NB4 (cell line): Measurements from ENCODE around the gene LEUTX.
"Not testable (repeated sequence)": the region's sequence is repeated elsewhere in the genome, so short reads cannot be mapped to it uniquely, and the experiment has no call there.

Experiments
- DNase-seq: peaks from one replicate; pipeline ENCODE4 v3.0.0; 2010; ENCODE audit warnings: low read depth
- H3K4me3 ChIP-seq: one replicate; pipeline ENCODE4 v1.5.1; 2011; ENCODE audit warnings: mild to moderate bottlenecking, low read depth, low read length, moderate library complexity
- MAX ChIP-seq: IDR thresholded peaks from 2 replicates; pipeline ENCODE4 v1.6.1; 2011; ENCODE audit warnings: low read depth, low read length
- MYC ChIP-seq: IDR thresholded peaks from 2 replicates; pipeline ENCODE4 v1.6.1; 2011; ENCODE audit warnings: low read depth, low read length
- POLR2A ChIP-seq: IDR thresholded peaks from 2 replicates; pipeline ENCODE4 v1.6.1; 2011; ENCODE audit warnings: mild to moderate bottlenecking; ENCODE audit not compliant: insufficient read length; ENCODE audit errors: extremely low read depth
- TF ChIP-seq, protein P1 (sequence below): IDR thresholded peaks from one replicate; pipeline ENCODE4 v1.5.1; 2012; ENCODE audit warnings: low read depth, low read length

The LEUTX gene

DNA sequence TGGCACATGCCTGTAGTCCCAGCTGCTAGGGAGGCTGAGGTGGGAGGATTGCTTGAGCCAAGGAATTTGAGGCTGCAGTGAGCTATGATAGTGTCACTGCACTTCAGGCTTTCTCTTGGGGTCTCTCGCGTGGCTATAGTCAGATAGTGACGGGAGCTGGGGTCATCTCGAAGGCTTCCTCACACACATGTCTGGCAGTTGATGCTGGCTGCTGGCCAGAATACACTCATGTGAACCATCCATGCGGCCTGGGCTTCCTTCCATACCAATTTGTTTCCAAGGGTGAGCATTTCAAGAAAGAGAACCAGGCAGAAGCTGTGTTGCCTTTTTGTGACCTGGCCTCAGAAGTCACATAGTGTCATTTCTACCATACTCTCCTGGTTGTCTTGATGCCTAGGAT, 26.4 kb downstream of the LEUTX start:
- H3K4me3 ChIP-seq, result no peak overlapping the region
- DNase-seq, result no peak
- TF ChIP-seq MYC (no peak), MAX (no peak), POLR2A (no peak)
- TF ChIP-seq, protein P1, sequence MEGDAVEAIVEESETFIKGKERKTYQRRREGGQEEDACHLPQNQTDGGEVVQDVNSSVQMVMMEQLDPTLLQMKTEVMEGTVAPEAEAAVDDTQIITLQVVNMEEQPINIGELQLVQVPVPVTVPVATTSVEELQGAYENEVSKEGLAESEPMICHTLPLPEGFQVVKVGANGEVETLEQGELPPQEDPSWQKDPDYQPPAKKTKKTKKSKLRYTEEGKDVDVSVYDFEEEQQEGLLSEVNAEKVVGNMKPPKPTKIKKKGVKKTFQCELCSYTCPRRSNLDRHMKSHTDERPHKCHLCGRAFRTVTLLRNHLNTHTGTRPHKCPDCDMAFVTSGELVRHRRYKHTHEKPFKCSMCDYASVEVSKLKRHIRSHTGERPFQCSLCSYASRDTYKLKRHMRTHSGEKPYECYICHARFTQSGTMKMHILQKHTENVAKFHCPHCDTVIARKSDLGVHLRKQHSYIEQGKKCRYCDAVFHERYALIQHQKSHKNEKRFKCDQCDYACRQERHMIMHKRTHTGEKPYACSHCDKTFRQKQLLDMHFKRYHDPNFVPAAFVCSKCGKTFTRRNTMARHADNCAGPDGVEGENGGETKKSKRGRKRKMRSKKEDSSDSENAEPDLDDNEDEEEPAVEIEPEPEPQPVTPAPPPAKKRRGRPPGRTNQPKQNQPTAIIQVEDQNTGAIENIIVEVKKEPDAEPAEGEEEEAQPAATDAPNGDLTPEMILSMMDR, result no peak

GRCh38 chr19:39807846-39808364, 29.3 kb downstream of the LEUTX start:
- no peak overlapping the region for H3K4me3 ChIP-seq
- no peak for DNase-seq
- TF ChIP-seq MAX (no peak), POLR2A (no peak), MYC (no peak)
- TF ChIP-seq, protein P1, result no peak

- DNase-seq, H3K4me3 ChIP-seq: not testable (repeated sequence)
Observed at GRCh38 chr19:39808688-39809087, 30.0 kb downstream of the LEUTX start.

DNA sequence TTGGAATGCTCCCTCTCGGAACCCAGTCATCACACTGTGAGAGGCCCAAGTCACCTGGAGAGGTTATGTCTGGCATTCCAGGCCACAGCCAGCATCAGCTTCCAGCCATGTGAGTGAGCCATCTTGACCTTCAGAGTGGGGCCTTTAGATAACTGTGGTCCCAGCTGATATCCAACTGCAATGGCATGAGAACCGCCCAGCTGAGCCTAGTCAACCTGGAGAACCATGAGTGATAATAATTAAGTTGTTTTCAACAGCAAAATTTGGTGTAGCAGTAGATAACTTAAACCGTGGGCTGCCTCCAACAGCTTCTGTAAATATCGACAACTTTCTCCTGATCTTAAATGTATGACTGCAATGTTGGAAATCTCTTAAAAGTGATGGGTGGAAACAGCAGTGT, 30.7 kb downstream of the LEUTX start:
- H3K4me3 ChIP-seq, result no peak overlapping the region
- no peak for TF ChIP-seq POLR2A
- no peak for TF ChIP-seq MAX
- TF ChIP-seq MYC, result no peak
- TF ChIP-seq, protein P1, result no peak
- DNase-seq, result no peak

DNA sequence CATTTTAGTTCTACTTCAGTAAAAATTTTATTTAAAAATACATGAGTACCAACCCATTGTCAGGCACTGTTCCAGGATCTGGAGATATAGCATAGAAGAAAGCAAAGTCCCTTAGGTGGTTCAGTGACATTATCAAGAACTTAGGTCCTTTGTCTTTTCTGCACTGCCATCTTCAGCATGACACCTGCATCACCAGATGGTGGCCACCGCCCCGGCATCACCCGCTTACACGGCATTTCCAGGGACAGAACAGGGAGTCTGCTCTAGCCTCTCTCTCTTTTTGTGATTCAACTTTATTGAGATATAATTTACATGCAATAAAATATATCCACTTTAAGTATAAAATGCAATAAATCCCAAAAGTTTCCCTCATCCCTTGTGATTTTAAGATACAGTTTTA, 31.8 kb downstream of the LEUTX start:
- DNase-seq, result no peak
- TF ChIP-seq MYC (no peak), POLR2A (no peak), MAX (no peak)
- TF ChIP-seq, protein P1, result no peak
- no peak overlapping the region for H3K4me3 ChIP-seq

DNA sequence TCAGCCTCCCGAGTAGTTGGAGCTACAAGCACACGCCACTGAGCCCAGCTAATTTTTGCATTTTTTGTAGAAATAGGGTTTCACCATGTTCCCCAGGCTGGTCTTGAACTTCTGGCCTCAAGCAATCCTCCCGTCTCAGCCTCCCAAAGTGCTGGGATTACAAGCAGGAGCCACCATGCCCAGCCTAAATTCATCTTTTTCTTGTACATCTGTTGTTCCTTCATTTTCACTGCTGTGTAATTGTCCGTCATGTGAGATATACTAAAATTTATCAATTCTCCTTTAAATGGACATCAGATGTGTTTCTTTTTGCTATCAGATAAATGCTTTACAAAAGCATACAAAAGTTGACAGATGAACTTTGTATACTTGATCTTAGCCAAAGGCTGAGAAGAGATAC, 32.4 kb downstream of the LEUTX start:
- no peak overlapping the region for H3K4me3 ChIP-seq
- no peak for TF ChIP-seq MAX
- no peak for TF ChIP-seq MYC
- TF ChIP-seq, protein P1, result no peak
- TF ChIP-seq POLR2A, result no peak
- DNase-seq, result no peak
